Fibroblast of skin of left biceps (primary cell): ENCODE data around the gene PGF.
"Not testable (repeated sequence)": the region's sequence is repeated elsewhere in the genome, so short reads cannot be mapped to it uniquely, and the experiment has no call there.

Experiments used
- DNase-seq, 2 experiments: peaks; one replicate each; pipeline ENCODE4 v3.0.0-alpha.2; 2013; ENCODE audit warnings: low read depth in 2 of 2

PGF gene

GRCh38 chr14:74955229-74956026 lies at the start of gene PGF:
PGF (minus strand) TSS chr14:74955597; CDS start chr14:74955242, 355 bp downstream.
- DNase-seq: no peak

GRCh38 chr14:75003250-75004027 lies 48.0 kb upstream of the PGF start:
- DNase-seq: no peak

- peak; percentile 89 for DNase-seq
Measured at GRCh38 chr14:75002392-75003249, 47.2 kb upstream of the PGF start, which contains the start of gene EIF2B2. EIF2B2 (plus strand) TSS chr14:75002921; CDS start chr14:75002991, 70 bp downstream.

- DNase-seq: no peak
Measured at GRCh38 chr14:75001899-75002298, 46.5 kb upstream of the PGF start.

- DNase-seq: no peak
Measured at GRCh38 chr14:75001261-75001660, 45.9 kb upstream of the PGF start.

- not testable (repeated sequence) for DNase-seq
Measured at GRCh38 chr14:74995781-74996180, 40.4 kb upstream of the PGF start.

GRCh38 chr14:74994182-74994581 lies 38.8 kb upstream of the PGF start:
- DNase-seq: not testable (repeated sequence)

GRCh38 chr14:74988993-74989392 lies 33.6 kb upstream of the PGF start:
- no peak for DNase-seq

GRCh38 chr14:74988131-74988530 lies 32.7 kb upstream of the PGF start:
- DNase-seq: no peak

GRCh38 chr14:74985806-74986205 lies 30.4 kb upstream of the PGF start:
- DNase-seq: no peak

- DNase-seq: no peak
Measured at GRCh38 chr14:74985028-74985310, 29.6 kb upstream of the PGF start.

GRCh38 chr14:74984236-74985027 lies 29.0 kb upstream of the PGF start:
- DNase-seq: no peak

GRCh38 chr14:74983343-74983742 lies 27.9 kb upstream of the PGF start:
- no peak for DNase-seq

GRCh38 chr14:74982661-74983060 lies 27.3 kb upstream of the PGF start:
- DNase-seq: no peak

- no peak for DNase-seq
Measured at GRCh38 chr14:74981833-74982232, 26.4 kb upstream of the PGF start.

GRCh38 chr14:74981462-74981782 lies 26.0 kb upstream of the PGF start:
- no peak for DNase-seq

GRCh38 chr14:74980731-74981461 lies 25.5 kb upstream of the PGF start:
- DNase-seq: no peak

- no peak for DNase-seq
Measured at GRCh38 chr14:74980398-74980730, 25.0 kb upstream of the PGF start.

GRCh38 chr14:74979442-74980397 lies 24.3 kb upstream of the PGF start:
- no peak for DNase-seq

GRCh38 chr14:74979029-74979428 lies 23.6 kb upstream of the PGF start:
- DNase-seq: no peak
